Fibroblast of skin of right quadriceps (primary cell): ENCODE measurements around the gene CFAP298.

ENCODE experiments used
- DNase-seq: peaks from one replicate; pipeline ENCODE4 v3.0.0-alpha.2; 2013

CFAP298 gene

DNA sequence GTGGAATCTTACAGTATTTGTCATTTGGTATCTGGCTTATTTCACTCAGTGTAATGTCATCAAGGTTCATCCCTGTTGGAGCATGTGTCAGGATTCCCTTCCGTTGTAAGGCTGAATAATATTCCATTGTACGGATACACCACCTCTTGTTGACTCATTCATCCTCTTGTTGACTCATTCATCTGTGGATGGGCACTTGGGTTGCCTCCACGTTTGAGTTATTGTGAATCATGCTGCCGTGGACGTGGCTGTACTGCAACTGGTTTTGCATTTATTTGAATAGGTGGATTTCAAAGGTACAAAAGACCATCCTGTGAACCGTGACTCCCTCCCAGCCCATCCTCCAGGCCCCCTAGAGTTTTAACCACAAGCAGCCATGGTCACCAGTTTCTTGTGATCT, 15.0 kb downstream of the CFAP298 start:
- peak; percentile 87 for DNase-seq

DNA sequence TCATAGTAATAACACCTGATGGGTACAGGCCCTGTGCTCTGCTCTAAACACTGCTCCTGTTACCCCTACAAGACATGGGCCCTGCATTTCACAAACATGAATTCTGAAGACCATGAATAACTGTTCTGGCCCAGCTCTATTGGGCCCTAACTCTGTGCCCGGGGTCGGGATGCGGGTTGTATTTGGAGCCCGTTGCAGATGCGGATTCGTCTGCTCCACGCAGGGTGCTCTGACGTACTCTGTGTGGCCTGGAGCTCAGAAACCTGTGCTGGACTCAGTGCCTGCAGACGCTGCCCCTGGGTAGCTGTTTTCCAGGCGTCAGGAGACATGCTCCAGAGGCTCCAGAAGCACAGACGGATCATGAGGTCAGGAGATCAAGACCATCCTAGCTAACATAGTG, 16.7 kb downstream of the CFAP298 start:
- DNase-seq: no peak

DNA sequence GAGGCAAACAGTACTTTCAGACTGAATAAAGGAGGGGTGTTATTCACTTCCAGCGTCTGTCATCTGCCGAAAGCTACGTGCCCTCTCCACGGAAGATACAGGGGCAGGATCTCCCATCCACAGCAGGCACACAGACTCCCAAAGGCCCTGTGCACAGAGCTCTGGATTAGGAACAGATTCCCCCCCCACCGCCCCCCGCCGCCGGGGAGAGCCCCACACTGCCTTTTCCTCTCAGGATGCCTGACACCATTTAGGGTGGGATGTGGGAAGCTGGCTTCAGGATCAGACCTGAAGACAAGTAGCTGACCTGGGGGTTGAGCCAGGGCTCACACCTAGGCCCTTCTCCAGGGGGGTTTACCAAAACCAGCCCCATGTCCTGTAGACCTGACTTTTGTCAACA, 18.5 kb downstream of the CFAP298 start:
- DNase-seq: no peak

DNA sequence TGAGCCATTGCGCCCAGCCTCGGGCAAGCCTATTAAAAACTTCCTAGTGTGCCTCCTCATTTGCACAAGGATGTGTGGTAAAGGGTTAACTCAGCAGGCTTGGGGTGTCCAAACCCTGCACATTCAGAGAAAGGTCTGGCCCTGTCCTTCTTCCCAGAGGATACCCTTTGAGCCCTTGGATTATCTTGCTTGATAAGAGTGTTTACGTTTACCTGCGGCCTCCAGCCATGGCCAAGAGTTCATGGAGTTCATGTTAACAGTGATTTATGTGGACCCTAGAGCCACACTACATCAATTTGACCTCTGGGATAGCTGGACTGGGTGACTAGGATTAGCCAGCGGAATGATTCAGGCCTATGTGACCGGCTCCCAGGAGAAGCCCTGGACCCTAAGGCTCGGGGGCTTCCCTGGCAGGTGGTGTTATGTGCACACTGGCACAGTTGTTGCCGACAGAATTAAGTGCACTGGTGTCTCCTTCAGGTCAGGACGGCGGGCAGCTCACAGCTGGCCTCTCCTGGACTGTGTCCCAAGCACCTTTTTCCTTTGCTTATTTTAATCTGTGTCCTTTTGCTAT, 19.2 kb downstream of the CFAP298 start:
- DNase-seq: no peak

DNA sequence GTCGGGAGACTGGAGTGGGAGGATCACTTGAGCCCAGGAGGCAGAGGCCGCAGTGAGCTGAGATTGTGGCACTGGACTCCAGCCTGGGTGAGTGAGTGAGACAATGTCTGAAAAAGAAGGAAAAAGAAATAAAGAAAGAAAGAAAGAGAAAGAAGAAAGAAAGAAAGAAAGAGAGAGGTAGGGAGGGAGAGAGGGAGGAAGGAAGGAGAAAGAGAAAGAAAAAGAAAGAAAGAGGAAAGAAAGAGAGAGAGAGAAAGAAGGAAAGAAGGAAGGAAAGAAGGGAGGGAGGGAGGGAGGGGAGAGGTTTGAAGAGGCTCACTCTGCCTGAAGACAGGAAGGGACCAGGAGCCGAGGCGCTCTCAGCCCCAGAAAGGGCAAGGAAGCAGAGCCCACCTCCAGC, 22.0 kb downstream of the CFAP298 start:
- no peak for DNase-seq

DNA sequence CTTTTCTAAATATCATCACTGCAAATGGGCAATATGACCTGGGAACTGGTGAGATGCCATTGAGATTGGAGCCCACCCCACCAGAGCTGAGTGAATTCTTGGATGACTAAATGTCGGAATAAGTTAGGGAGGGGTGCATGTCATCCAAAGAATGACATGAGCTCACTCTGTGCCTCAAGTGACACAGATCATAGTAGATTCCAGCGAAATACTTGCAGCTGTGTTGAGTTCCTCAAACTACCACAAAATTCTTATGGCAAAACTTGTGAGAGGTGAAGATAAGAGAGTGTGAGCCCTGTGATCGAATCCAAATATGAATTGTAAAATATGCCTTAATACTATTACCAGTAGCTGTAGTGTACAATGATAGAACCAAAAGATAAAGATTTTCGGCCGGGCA, 24.5 kb downstream of the CFAP298 start:
- no peak for DNase-seq

DNA sequence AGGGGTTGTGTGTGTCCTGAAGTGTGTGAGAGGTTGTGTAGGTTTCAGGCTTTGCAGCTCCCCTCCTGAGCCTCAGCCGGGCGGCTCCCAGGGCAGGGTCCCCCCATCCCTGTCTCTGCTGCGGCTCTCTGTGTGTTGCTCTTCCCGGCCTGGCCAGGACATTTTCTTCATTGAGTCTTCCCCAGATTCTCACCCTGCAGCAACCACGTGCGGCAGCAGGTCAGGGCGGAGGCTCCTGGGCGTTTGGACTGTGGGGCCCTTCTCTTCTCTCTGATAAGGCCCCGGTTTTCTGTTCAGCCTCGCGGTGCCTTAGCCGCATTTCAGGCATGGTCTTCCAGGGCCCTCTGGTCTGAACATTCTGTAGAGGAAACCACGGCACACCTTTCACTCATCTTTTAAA, 25.1 kb downstream of the CFAP298 start:
- DNase-seq: no peak

DNA sequence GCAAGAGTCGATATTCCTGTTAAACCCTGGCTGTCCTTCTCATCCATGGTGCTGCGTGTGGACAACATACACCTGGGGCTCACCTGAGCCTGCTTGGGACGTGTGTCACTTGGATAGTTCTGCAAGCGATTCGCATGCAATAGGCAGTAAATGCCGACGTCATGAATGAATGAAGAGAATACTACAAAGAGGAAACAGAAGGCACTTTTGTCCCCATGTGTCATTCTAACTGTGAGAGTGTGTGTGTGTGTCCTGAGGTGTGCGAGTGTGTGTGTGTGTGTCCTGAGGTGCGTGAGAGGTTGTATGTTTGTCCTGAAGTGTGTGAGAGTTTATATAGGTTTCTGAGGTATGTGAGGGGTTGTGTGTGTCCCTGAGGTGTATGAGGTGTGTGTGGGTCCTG, 26.2 kb downstream of the CFAP298 start:
- DNase-seq: no peak

DNA sequence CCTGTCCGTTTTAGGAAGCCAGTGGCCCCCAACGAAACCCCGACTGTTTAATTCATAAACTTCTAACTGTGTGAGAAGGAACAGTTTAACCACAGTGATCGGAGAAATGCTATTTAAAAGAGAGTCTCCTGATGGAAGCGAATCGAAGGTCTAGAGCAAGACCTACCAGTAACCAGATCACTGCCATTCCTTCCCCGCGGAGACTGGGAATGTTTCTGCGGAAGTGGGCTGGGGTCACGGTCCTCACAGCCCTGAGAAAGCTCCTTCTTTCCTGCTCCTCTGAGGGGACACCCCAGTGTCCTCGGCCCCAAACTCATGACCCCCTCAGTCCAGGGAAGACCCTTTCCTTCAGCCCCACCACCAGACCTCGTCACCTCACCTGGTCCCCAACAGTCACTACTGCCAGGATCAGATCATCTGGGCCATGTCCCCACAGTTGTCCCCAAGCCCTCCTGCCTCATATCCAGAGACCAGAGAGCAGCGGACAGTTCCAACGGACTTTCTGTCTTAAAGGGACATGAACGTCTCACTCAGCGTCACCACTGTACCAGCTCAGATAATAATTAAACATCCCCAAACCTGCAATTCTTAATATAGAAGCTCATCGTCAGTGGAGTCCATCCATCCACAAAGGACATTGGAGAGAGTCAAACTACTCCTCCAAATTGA, 27.0 kb downstream of the CFAP298 start, which contains the start of gene TCP10L:
TSS of gene TCP10L (minus strand) at position 482 of the 669 bp plus-strand sequence. CDS start 1,219 bp downstream, outside the sequence.
- no peak for DNase-seq

DNA sequence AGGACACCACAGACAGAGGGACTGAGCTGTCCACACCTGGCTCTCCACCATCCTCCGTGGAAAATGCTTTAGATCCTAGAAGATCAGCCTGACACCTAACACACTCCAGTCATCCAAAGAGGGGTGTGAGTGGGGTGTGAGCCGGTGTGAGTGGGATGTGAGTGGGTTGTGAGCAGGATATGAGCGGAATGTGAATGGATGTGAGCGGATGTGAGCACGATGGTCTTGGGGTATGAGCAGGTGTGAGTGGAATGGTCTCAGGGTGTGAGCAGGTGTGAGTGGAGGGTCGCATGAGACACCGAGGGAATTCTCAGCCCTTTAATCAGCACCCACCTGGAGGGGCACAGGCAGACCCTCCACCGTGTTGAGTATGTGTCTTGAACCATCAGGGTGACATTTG, 27.7 kb downstream of the CFAP298 start:
- DNase-seq: no peak

DNA sequence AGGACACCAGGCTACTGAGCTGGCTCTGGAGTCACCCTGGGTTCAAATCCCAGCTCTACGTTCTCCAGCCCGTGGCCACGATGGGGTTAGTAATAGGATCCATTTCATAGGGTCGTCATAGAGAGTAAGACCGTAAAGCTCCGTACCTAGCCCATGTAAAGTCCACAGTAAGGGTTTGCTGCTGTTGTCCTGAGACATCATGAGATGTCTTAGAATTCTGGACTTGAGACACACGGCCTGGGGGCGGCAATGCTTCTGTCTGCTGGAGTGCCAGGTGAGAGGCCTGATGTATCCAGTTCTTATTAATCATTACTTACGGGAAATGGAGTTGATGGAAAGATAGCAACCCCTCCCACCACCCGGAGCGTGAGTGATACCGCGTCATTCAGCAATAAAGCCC, 30.4 kb downstream of the CFAP298 start:
- DNase-seq: no peak

DNA sequence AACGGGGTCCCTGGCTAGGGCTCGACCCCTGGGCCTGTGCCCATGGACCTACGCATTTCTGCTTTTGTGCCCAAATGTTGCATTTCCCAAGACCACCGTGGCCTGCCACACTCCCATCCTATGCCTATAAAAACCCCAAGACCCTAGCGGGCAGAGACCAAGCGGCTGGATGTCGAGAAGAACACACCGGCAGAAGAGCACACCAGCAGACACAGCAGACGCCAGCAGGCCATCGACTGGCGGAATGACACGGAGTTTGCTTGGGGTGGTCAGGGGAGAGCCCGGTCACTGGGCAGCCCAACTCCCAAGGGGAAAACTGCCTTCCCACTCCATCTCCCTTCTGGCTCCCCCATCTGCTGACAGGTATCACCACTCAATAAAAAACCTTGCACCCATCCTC, 31.2 kb downstream of the CFAP298 start:
- DNase-seq: no peak

DNA sequence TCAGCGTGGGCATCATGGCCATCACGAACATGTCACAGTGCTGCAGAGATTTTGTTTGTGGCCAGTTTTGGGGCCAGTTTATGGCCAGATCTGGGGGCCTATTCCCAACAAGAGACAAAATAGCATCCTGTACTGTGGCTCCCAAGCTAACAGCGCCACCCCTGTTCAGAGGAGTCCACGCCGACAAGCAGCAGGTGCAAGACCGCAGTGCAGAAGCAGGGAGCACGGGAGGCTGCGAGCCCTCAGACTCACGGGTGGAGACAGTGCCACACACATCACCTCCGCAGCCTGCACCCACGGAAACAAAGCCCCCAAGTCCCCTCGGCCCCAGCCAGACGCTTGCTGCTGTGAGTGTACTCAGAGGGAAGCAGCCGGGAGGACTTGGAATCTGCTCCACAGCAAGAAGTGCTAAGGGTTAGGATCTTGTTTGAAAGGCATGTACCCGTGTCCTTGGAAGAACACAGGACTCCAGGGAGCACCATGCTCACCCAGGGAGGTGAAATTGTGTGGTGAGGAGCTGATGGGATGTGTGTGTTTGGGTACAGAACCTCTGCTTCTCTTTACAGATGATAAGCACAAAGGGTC, 34.0 kb downstream of the CFAP298 start:
- no peak for DNase-seq

DNA sequence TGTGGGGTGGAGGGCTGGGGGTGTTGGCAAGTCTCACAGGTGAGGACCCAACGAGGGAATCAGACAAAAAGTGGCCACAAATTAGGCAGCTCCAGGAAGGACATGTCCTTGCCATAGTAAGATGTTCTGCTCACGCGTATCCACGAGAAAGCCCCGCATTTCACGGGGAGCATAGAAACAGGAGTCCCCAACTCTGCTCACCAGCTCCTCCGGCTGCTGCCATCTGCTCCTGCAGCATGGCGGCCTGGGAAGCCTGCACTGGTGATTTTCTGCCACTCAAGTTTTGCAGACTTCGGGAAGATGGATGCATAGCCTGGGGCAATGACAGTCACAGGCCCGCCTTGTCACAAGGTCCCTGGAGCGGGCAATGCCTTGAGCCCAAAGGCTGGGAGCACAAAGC, 36.2 kb downstream of the CFAP298 start:
- no peak for DNase-seq

DNA sequence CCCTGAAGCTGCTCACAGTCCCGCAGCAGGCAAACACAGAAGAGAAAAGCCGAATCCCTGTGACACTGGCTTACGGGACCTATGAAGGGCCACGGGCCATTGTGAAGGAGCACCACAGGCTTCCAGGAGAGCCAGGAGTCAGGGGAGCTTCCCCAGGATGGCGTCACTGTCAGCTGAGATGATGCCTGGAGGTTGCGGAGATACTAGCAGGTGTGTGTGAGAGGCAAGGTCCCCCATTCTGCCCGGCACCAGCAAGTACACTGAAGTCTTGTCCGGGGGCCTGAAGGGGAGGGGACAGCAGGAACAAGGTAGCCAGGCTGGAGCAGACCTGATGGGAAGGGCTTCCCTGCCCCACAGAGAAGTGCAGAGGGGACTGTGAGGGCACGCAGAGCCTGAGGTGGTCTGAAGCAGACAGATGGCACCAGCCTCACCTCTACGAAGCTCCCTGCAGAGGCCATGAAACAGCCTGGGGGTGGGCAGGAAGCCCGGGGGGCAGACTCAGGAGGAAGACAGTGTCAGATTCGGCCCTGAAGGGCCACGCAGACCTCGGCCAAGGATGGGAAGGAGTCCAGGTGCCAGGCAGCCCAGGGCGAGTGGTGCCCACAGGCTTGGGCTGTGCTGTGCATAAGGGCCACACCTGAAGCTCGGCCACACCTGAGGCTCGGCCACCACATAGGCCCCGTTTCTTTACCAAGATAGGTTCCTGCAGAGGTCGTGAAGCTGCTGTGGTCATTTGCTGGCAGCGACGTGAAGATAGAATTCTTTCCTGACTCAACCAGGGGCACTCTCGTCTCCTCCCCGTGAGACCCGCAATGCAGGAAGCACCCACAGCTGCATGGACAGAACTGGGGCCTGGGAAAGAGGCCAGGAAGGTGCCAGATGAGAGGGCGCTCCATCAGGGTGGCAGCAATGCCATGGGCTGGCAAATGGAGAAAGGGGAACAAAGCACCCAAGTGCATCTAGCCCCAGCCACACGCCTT, 36.9 kb downstream of the CFAP298 start:
- DNase-seq: no peak

DNA sequence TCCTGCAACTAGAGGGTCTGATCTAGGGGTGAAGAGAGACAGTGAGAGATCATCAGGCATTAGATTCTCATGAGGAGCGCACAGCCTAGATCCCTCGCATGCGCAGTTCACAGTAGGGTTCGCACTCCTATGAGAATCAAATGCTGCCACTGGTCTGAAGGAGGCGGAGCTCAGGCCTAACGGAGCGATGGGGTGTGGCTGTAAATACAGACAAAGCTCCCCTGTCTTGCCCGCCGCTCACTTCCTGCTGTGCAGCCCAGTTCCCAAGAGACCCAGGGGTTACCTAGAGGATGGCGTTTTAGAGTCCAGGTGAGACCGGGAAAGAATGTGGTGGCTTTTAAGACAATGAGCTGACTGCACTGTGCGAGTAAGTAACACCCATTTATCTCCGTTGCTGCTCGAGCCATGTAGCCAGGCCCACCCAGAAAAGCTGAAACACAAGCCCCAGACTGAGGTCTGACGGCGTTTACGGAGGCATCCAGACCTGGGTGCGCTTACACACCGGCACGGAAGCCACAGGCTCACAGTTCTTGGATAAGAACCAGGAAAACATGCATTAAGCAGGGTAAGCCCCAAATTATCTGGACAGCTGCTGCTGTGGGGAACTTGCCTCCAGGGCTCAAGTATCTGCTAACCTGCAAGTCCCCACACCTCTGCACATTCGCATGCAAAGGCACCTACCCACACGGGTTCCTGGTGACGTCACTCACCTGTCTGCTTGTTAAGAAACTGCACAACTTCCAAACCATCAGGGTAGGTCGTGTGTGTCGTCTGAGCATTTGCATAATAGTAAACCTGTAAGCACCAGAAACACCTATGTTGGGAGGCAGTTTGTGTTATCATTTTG, 39.4 kb downstream of the CFAP298 start:
- DNase-seq: no peak

DNA sequence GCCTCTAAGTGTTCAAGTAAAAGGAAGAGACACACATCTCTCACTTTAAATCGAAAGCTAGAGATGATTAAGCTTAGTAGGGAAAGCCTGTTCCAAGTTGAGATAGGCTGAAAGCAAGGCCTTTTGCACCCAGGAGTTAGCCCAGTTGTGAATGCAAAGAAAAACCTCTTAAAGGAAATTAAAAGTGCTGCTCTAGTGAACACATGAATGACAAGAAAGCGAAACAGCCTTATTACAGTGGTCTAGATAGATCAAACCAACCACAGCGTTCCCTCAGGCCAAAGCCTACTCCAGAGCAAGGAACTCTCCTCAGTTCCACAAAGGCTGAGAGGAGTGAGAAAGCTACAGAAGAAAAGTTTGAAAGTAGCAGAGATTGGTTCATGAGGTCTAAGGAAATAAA, 41.7 kb downstream of the CFAP298 start:
- DNase-seq: no peak

DNA sequence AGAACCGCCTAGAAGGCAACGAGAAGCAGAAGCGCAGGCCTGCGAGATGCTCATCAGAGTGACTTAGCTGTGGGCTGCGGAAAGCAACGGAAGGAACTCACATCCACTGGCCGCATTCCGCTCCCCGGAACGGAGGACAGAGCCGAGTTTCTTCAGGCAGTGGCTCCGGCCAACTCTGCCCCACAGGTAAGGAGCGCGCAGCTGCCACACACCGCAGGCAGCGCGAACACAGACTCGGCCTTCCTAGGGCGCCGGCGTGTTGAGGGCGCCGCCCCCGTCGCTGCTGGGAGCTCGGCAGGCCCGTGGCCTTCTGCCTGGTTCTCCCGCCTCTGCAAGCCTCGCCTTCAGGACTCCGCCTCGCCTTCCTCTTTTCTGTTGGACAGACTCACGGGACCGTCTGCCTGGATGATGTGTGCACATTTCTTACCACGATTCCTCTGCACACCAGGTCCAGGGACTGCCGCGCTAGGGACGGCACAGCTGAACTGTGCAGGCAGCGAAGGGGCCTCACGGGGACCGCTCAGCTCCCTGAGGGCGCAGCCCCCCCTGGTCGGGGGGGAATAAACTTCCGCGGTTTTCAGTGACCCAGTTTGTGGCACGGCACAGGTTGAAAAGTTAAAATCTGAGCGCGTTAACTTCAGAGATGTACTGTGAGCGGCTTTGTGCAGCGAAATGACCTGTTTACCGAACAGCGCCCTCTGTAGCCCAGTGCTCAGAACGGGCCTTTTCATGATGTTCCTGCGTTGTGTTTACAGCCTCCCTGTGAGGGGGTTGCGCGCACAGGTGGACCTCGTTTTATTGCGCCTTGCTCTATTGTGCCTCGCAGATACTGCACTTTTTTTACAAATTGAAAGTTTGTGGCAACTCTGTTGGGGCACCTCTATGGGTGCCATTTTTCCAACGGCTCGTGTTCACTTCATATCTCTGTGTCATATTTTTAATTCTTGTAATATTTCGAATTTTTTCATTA, 42.6 kb downstream of the CFAP298 start:
- DNase-seq: peak; percentile 66

DNA sequence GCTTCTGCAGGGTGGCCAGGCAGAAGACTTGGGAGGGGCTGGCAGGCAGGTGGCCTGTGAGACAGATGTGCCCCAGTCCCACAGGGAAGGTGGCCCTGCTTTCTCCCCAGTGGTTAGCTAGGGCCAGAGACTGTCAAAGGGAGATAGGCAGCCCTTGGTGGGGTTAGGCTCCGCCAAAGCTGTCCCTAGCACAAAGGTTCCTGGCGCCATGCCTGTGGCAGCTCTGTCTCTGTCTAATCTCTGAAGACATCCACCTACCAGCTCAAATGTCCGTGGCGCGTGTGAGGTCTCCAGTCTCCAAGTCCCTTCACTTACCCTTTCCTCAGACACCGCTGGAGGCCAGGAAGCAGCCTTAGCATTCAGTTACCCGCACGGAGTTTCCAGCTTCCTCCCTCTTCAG, 44.6 kb downstream of the CFAP298 start:
- DNase-seq: no peak

DNA sequence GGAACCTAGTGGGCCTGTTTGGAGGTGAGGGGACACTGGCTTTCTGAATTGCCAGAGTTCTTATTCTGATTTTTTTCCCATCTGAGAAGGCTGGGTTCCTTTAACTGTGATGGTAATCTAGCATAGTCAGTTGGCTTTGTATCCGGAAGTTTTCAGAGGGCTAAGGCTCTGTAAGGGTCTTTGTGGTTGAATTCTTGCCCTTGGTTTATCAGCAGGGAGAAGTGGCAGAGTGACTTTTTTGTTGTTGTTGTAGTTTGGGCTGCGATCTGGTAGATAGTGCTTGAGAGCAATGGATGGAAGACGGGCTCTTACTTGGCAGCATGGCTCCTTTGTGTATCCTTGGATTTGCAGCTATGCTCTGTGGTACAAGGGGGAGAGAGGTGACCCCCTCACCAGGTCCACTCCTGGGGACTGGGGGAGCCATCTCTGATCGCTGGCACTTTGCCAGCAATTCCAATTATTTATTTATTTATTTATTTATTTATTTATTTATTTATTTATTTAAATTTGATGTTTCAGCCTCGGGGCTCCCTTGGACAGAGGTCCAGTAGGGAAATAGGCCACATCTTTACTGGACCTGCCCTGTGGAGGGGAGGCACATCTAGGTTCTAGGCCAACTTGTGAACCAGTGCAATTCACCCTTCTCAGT, 45.3 kb downstream of the CFAP298 start:
- no peak for DNase-seq
